Stimulated activated CD8-positive, alpha-beta memory T cell treated with anti-CD3 and anti-CD28 coated beads, Interleukin-15, amount 100 ng/mL, for 48 hours (primary cell): Measurements from ENCODE around the gene SMARCD2.
"Not testable (repeated sequence)": the region's sequence is repeated elsewhere in the genome, so short reads cannot be mapped to it uniquely, and the experiment has no call there.

ENCODE experiments used
- DNase-seq, 2 donors: peaks; one replicate each; pipeline ENCODE4 v3.0.0-alpha.2; 2020; ENCODE audit warnings: low read depth in 2 of 2

Gene SMARCD2

DNA sequence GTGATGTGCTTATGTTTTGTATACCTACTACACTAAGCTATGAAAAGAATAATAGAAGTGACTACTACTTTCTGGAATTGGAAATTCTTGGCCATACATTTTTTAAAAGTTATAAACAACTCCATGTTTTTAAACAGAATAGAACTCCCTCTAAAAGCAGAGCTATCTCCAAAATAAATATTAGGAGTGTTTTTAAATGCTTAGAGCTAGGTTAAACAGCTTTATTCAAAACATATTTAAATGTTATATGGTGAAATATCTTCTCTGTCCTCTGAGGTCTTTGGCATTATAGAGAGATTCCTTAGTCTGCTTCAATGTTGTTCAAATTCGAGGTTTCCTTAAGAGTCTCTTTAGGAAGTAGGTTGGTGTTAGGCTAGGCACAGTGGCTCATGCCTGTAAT is 38.2 kb downstream of the SMARCD2 start:
- no peak for DNase-seq

DNA sequence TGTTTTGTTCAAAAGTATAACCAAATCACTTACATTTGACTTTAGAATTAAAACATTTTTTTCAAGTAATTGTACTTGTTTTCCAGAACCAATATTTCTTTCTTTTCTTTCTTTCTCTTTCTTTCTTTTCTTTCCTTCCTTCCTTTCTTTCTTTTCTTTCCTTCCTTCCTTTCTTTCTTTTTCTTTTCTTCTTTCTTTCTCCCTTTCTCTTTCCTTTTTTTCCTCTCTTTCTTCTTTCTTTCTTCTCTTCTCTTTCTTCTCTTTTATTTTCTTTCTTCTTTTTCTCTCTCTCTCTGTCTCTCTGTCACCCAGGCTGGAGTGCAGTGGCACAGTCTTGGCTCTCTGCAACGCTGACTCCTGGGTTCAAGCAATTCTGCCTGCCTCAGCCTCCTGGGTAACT is 41.7 kb downstream of the SMARCD2 start:
- no peak for DNase-seq

DNA sequence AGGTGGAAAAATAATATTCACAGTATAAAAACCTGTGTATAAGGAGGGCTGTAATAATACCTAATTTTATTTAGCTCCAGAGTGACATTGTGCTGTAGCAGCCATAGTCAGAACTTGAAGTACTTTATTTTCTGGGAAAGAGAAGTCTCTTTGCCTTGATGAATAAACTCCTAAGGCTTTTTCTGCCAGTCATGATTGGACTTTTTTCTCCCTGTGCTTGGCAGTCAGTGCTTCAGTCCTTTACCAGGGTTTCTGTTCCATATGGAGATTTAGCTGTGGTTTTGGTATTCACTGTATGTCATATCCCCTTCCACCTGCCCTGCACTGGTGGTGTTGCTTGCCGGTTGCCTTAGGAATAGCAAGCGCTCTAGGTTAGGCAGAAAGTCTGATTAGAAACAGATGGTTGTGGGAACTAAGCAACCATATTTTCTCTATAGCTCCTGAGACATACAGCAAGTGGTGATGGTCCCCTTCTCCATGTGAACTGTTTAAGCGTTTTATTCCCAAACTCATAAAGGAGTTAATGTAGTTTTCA is 43.8 kb downstream of the SMARCD2 start:
- DNase-seq = no peak

DNA sequence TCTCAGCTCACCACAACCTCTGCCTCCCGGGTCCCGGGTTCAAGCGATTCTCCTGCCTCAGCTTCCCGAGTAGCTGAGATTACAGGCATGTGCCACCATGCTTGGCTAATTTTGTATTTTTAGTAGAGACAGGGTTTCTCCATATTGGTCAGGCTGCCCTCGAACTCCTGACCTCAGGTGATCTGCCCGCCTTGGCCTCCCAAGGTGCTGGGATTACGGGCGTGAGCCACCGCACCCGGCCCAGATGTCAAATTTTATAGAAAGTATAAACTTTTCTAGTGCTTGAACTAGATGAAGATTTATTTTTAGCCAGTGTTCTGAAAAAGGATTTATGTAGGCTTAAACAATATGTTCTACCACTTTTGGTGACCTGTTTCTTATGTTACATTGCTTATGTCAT is 46.1 kb downstream of the SMARCD2 start:
- DNase-seq = not testable (repeated sequence)

DNA sequence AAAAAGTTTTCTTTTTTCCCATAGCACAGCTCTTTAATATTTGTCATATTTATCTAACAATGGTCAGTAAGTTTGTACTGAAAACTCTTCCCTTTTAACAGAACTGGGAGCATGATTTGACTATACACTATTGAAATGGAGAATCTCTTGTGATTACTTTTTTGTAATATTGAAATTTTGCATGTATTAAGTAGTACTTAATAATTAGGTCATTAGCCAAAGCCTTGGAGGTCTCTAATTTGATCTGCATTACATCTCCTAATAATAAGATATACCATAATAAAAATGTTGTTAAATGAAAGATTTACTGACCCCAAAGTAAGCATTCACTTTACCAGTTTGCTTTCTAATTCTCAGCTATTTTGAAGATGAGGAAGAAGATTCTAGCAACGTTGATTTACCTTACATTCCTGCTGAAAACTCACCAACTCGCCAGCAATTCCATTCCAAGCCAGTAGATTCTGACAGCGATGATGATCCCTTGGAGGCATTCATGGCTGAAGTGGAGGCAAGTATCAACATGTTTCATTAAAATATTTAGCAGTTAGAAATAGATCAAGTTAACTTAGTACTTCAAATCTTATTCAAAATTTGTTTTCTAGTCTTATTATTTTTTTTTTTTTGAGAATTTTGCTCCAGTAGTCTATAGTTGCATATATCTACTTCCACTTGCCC is 50.3 kb downstream of the SMARCD2 start:
- DNase-seq = no peak

DNA sequence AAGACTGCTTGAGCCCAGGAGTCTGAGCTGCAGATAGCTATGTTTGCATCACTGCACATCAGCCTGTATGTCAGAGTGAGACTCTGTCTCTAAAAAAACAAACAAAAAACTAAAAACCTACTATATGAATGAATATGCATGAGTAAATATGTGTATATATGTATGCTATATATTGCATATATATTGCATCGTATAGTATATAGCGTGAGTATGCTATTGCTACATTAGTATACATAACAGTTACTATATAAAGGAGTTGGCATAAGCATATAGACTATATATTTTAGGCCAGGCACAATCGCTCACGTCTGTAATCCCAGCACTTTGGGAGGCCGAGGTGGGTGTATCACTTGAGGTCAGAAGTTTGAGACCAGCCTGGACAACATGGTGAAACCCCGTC is 52.4 kb downstream of the SMARCD2 start:
- DNase-seq = no peak

DNA sequence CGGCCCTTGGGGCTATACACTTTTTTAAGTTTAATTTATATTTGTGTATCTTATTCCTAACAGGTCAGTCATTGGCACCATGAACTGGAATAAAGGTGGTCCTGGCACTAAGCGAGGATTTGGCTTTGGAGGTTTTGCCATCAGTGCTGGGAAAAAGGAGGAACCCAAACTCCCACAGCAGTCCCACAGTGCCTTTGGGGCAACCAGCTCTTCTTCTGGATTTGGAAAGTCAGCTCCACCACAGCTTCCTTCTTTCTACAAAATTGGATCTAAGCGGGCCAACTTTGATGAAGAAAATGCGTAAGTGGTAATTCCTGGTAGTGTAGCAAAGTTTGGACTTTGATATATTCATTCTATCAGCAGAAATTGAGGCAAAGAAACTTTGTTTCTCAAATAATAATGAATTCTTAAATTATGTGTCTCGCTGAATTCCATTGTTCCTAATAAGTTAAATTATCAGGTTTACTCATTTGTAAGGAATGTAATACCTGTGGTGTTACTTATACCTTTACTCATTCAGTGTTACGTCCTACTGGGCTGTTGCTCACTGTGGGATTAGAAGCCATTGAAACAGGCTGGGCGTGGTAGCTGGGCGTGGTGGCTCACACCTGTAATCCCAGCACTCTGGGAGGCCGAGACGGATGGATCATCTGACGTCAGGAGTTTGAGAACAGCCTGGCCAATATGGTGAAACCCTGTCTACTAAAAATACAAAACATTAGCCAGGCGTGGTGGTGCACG is 55.3 kb downstream of the SMARCD2 start:
- no peak for DNase-seq

DNA sequence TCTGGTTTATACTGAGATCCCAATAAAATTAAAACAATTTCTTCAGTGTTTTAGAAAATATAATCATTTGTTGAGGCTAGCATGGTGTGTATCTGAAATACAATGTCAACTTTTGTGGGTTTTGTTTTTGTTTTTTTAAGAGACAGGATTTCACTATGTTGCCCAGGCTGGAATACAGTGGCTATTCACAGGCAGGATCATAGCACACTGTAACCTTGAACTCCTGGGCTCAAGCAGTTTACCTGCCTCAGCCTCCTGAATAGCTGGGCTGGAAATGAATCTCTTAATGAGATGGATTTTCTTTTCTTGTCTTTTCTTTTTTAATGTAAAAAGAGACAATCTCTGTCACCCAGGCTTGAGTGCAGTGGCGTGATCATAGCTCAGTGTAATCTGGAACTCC is 56.4 kb downstream of the SMARCD2 start:
- DNase-seq = no peak

DNA sequence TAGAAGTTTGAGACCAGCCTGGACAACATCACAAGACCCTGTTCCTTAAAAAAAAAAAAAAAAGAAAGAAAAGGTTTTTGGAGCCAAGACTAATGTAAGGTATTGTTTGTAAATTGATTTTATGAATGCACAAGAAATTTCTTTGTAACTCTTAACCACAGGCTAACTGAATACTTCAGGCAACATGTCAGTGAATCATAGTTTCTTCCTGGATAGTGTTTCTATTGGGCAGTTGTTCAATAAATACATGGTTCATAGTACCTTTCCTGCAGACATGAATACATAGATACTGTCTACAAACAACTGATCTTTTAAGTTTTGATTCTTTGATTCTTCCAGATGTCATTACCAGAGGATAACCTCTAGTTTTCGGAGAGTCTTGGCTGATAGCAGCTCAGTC is 56.9 kb downstream of the SMARCD2 start:
- no peak for DNase-seq

DNA sequence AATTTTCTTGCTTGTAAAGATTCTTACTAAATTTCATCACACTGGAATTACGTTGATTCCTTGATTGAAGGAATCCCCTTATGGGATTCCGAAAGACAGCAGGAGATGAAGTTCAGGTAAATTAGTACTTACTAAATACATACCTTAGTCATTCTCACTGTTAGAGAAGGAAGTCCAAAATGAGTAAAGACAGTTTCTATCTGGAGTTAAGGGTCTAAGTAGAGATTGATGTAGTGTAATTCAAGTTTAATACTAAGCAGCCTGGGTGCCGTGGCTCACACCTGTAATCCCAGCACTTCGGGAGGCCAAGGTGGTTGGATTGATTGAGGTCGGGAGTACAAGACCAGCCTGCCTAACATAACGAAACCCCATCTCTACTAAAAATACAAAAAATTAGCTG is 59.0 kb downstream of the SMARCD2 start:
- no peak for DNase-seq
